ENCODE measurements around the gene TBC1D23.

The TBC1D23 gene

DNA sequence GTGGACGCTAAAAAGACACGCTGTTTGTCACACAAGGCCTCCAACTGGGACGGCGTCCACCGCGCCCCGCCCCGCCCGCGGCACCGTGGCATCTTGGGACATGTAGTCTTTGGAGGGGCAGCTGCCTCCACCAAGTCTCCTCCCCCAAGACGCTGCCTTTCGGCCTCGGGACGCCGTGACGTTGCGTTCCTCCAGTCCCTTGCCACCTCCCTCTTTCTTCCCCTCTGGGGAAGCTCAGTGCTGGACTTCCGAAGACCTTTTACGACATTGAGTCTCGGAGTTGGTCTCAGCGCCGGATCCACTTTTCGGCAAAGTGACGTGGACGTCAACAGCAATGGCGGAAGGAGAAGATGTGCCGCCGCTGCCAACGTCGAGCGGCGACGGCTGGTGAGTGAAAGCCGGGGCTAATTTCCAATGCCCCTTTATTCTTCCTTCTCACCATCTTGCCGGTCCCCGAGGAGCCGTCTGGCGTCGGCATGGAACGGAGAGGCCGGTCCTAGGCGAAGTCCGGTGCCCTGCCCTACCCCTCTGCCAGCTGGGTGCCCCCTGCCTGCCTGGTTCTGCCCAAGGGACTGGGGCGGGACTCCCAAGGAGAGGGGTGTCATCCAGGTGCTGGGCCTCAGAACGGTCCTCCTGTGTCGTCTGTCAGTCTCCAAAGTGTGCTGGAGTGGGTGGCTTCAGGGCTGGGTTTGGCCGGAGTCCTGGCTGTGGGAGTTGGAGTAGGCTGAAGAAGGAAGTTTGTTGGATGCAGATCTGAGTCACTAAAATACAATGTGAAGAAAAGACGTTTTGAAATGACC is at the start of gene TBC1D23 (continued):
- TF ChIP-seq, protein P1, sequence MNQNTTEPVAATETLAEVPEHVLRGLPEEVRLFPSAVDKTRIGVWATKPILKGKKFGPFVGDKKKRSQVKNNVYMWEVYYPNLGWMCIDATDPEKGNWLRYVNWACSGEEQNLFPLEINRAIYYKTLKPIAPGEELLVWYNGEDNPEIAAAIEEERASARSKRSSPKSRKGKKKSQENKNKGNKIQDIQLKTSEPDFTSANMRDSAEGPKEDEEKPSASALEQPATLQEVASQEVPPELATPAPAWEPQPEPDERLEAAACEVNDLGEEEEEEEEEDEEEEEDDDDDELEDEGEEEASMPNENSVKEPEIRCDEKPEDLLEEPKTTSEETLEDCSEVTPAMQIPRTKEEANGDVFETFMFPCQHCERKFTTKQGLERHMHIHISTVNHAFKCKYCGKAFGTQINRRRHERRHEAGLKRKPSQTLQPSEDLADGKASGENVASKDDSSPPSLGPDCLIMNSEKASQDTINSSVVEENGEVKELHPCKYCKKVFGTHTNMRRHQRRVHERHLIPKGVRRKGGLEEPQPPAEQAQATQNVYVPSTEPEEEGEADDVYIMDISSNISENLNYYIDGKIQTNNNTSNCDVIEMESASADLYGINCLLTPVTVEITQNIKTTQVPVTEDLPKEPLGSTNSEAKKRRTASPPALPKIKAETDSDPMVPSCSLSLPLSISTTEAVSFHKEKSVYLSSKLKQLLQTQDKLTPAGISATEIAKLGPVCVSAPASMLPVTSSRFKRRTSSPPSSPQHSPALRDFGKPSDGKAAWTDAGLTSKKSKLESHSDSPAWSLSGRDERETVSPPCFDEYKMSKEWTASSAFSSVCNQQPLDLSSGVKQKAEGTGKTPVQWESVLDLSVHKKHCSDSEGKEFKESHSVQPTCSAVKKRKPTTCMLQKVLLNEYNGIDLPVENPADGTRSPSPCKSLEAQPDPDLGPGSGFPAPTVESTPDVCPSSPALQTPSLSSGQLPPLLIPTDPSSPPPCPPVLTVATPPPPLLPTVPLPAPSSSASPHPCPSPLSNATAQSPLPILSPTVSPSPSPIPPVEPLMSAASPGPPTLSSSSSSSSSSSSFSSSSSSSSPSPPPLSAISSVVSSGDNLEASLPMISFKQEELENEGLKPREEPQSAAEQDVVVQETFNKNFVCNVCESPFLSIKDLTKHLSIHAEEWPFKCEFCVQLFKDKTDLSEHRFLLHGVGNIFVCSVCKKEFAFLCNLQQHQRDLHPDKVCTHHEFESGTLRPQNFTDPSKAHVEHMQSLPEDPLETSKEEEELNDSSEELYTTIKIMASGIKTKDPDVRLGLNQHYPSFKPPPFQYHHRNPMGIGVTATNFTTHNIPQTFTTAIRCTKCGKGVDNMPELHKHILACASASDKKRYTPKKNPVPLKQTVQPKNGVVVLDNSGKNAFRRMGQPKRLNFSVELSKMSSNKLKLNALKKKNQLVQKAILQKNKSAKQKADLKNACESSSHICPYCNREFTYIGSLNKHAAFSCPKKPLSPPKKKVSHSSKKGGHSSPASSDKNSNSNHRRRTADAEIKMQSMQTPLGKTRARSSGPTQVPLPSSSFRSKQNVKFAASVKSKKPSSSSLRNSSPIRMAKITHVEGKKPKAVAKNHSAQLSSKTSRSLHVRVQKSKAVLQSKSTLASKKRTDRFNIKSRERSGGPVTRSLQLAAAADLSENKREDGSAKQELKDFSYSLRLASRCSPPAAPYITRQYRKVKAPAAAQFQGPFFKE (tag by site-specific recombination; IDR thresholded peaks at IDR 0.05; ENCODE audit: borderline replicate concordance) = no peak
- TF ChIP-seq ZBTB1 (tag by site-specific recombination; IDR thresholded peaks at IDR 0.05) (no peak), GLI4 (tag by site-specific recombination; IDR thresholded peaks at IDR 0.05) (no peak), ZNF658 (tag by site-specific recombination; IDR thresholded peaks at IDR 0.05) (no peak), ZNF211 (tag by site-specific recombination; IDR thresholded peaks at IDR 0.05; ENCODE audit: low read depth) (no peak), ZNF548 (tag by site-specific recombination; IDR thresholded peaks at IDR 0.05) (no peak), HOXA7 (CRISPR knock-in tag; IDR thresholded peaks at IDR 0.05; ENCODE audit: borderline replicate concordance) (no peak), ZNF416 (tag by site-specific recombination; IDR thresholded peaks at IDR 0.05) (no peak), SP2 (tag by site-specific recombination; IDR thresholded peaks at IDR 0.05) (peak; percentile 45), ZNF629 (tag by site-specific recombination; IDR thresholded peaks at IDR 0.05) (peak; percentile 92), SALL2 (tag by site-specific recombination; IDR thresholded peaks at IDR 0.05; ENCODE audit: borderline replicate concordance) (no peak), ZNF132 (tag by site-specific recombination; IDR thresholded peaks at IDR 0.05; ENCODE audit: borderline replicate concordance) (no peak), OVOL3 (tag by site-specific recombination; IDR thresholded peaks at IDR 0.05) (no peak), ZNF16 (tag by site-specific recombination; IDR thresholded peaks at IDR 0.05; ENCODE audit: low read depth) (no peak), ZNF114 (tag by site-specific recombination; IDR thresholded peaks at IDR 0.05) (no peak), ZNF37A (tag by site-specific recombination; IDR thresholded peaks at IDR 0.05) (no peak), ZNF530 (tag by site-specific recombination; IDR thresholded peaks at IDR 0.05; ENCODE audit: low read depth) (no peak), ZNF221 (tag by site-specific recombination; IDR thresholded peaks at IDR 0.05; ENCODE audit: borderline replicate concordance) (no peak)
- TF ChIP-seq, protein P2, sequence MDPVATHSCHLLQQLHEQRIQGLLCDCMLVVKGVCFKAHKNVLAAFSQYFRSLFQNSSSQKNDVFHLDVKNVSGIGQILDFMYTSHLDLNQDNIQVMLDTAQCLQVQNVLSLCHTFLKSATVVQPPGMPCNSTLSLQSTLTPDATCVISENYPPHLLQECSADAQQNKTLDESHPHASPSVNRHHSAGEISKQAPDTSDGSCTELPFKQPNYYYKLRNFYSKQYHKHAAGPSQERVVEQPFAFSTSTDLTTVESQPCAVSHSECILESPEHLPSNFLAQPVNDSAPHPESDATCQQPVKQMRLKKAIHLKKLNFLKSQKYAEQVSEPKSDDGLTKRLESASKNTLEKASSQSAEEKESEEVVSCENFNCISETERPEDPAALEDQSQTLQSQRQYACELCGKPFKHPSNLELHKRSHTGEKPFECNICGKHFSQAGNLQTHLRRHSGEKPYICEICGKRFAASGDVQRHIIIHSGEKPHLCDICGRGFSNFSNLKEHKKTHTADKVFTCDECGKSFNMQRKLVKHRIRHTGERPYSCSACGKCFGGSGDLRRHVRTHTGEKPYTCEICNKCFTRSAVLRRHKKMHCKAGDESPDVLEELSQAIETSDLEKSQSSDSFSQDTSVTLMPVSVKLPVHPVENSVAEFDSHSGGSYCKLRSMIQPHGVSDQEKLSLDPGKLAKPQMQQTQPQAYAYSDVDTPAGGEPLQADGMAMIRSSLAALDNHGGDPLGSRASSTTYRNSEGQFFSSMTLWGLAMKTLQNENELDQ (tag by site-specific recombination; IDR thresholded peaks at IDR 0.05; ENCODE audit: low read depth) = no peak
- TF ChIP-seq, protein P3, sequence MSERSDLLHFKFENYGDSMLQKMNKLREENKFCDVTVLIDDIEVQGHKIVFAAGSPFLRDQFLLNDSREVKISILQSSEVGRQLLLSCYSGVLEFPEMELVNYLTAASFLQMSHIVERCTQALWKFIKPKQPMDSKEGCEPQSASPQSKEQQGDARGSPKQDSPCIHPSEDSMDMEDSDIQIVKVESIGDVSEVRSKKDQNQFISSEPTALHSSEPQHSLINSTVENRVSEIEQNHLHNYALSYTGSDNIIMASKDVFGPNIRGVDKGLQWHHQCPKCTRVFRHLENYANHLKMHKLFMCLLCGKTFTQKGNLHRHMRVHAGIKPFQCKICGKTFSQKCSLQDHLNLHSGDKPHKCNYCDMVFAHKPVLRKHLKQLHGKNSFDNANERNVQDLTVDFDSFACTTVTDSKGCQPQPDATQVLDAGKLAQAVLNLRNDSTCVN (tag by site-specific recombination; optimal IDR thresholded peaks at IDR 0.05) = peak; percentile 17
- TF ChIP-seq, protein P4, sequence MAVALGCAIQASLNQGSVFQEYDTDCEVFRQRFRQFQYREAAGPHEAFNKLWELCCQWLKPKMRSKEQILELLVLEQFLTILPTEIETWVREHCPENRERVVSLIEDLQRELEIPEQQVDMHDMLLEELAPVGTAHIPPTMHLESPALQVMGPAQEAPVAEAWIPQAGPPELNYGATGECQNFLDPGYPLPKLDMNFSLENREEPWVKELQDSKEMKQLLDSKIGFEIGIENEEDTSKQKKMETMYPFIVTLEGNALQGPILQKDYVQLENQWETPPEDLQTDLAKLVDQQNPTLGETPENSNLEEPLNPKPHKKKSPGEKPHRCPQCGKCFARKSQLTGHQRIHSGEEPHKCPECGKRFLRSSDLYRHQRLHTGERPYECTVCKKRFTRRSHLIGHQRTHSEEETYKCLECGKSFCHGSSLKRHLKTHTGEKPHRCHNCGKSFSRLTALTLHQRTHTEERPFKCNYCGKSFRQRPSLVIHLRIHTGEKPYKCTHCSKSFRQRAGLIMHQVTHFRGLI (tag by site-specific recombination; IDR thresholded peaks at IDR 0.05) = no peak
